ENCODE data around the gene LAMA5. TPM values are rescaled to one million over a fixed set of nuclear protein-coding genes. Genes with fewer than 3 reads are reported as not detected.

LAMA5 gene
- total RNA-seq, 2 experiments from 2014 or later = 0.16 to 0.78 TPM

GRCh38 chr20:62284448-62284847, 82.7 kb downstream of the LAMA5 start:
- ATAC-seq (ENCODE audit: poor library complexity) (no peak), DNase-seq (no peak)
- Mint-ChIP-seq H3K4me1 (ENCODE audit: low read depth) (no peaks in the 10 kb centered on the region), H3K9me3 (no peaks in the 10 kb centered on the region), H3K36me3 (ENCODE audit: low read depth) (peaks cover 73% of the 10 kb centered on the region), H3K4me3 (no peak overlapping the region), H3K27me3 (no peaks in the 10 kb centered on the region), H3K27ac (no peak overlapping the region)
- Histone ChIP-seq H3K4me1 (ENCODE audit: insufficient read depth, low read length) (no peaks in the 10 kb centered on the region), H3K27me3 (ENCODE audit: control insufficient read depth in 1 of 2, insufficient read depth in 2 of 2, low read length in 2 of 2) (no peaks in the 10 kb centered on the region), H3K36me3 (ENCODE audit: insufficient read depth, low read length) (peaks cover 68% of the 10 kb centered on the region), H3K27ac (ENCODE audit: low read depth in 1 of 2, low read length in 2 of 2) (no peak overlapping the region), H3K9me3 (ENCODE audit: control insufficient read depth in 1 of 2, insufficient read depth in 1 of 2, low read length in 2 of 2) (no peaks in the 10 kb centered on the region), H3K4me3 (ENCODE audit: low read length) (no peak overlapping the region)
- intact Hi-C loops (cut with DNase I, micrococcal nuclease) = no loop called here
- ChIA-PET POLR2A (no interaction called here), CTCF (no interaction called here)
- TF ChIP-seq CTCF (IDR thresholded peaks at IDR 0.05) = no peak

GRCh38 chr20:62282877-62283503, 84.1 kb downstream of the LAMA5 start:
- H3K36me3 ChIP-seq (ENCODE audit: insufficient read depth, low read length) = peaks cover 71% of the 10 kb centered on the region
- H3K4me3 Mint-ChIP-seq = no peak overlapping the region
- ATAC-seq (ENCODE audit: poor library complexity) = no peak
- no peaks in the 10 kb centered on the region for H3K27me3 ChIP-seq (ENCODE audit: control insufficient read depth in 1 of 2, insufficient read depth in 2 of 2, low read length in 2 of 2)
- H3K27me3 Mint-ChIP-seq = no peaks in the 10 kb centered on the region
- H3K4me1 ChIP-seq (ENCODE audit: insufficient read depth, low read length) = no peaks in the 10 kb centered on the region
- intact Hi-C loops (cut with DNase I, micrococcal nuclease) = no loop called here
- H3K9me3 Mint-ChIP-seq = no peaks in the 10 kb centered on the region
- CTCF ChIA-PET = no interaction called here
- no peaks in the 10 kb centered on the region for H3K4me1 Mint-ChIP-seq (ENCODE audit: low read depth)
- no peak overlapping the region for H3K4me3 ChIP-seq (ENCODE audit: low read length)
- H3K27ac Mint-ChIP-seq = no peak overlapping the region
- no peaks in the 10 kb centered on the region for H3K9me3 ChIP-seq (ENCODE audit: control insufficient read depth in 1 of 2, insufficient read depth in 1 of 2, low read length in 2 of 2)
- H3K27ac ChIP-seq (ENCODE audit: low read depth in 1 of 2, low read length in 2 of 2) = no peak overlapping the region
- peaks cover 75% of the 10 kb centered on the region for H3K36me3 Mint-ChIP-seq (ENCODE audit: low read depth)
- DNase-seq = no peak
- POLR2A ChIA-PET = interaction anchor here (0.6 kb wide), 1 partner anchor 247 kb away, joined by 3 read pairs; no protein-coding TSS in a partner anchor
- no peak for TF ChIP-seq CTCF (IDR thresholded peaks at IDR 0.05)

GRCh38 chr20:62282103-62282502, 85.0 kb downstream of the LAMA5 start:
- H3K4me3 ChIP-seq (ENCODE audit: low read length) = no peak overlapping the region
- CTCF ChIA-PET = no interaction called here
- ATAC-seq (ENCODE audit: poor library complexity) (no peak), DNase-seq (no peak)
- no peak for TF ChIP-seq CTCF (IDR thresholded peaks at IDR 0.05)
- intact Hi-C loops (cut with DNase I, micrococcal nuclease) = no loop called here
- H3K4me1 Mint-ChIP-seq (ENCODE audit: low read depth) = no peaks in the 10 kb centered on the region
- no peak overlapping the region for H3K4me3 Mint-ChIP-seq
- no peak overlapping the region for H3K27ac ChIP-seq (ENCODE audit: low read depth in 1 of 2, low read length in 2 of 2)
- no peaks in the 10 kb centered on the region for H3K27me3 ChIP-seq (ENCODE audit: control insufficient read depth in 1 of 2, insufficient read depth in 2 of 2, low read length in 2 of 2)
- no peaks in the 10 kb centered on the region for H3K27me3 Mint-ChIP-seq
- no peaks in the 10 kb centered on the region for H3K9me3 Mint-ChIP-seq
- H3K27ac Mint-ChIP-seq = no peak overlapping the region
- H3K36me3 Mint-ChIP-seq (ENCODE audit: low read depth) = peaks cover 78% of the 10 kb centered on the region
- POLR2A ChIA-PET = no interaction called here
- peaks cover 73% of the 10 kb centered on the region for H3K36me3 ChIP-seq (ENCODE audit: insufficient read depth, low read length)
- H3K4me1 ChIP-seq (ENCODE audit: insufficient read depth, low read length) = no peaks in the 10 kb centered on the region
- H3K9me3 ChIP-seq (ENCODE audit: control insufficient read depth in 1 of 2, insufficient read depth in 1 of 2, low read length in 2 of 2) = no peaks in the 10 kb centered on the region
